ENCODE measurements around the gene SETD2. TPM values are rescaled to one million over a fixed set of nuclear protein-coding genes. Genes with fewer than 3 reads are reported as not detected.

SETD2 gene
- total RNA-seq, 1 experiment from 2014 or later = 60.8 TPM

DNA sequence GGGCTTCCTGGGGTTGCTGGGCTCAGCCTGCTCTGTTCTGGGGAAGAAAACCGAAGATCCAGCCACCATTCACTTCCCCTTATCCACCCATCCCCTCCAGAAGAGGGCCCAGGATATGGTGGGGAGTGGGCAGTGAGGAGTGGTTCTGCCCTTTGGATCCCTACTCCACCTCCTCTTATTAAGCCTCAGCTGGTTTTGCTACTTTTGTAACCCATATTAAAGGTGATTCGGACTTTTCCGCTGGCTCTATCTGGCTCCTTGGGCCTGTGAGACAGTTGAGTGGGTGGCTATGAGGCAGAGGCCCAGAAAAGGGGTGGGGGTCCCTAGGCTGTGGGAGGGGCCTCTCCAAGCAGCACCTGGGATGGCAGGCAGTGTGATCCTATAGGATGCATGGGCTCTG is 150.7 kb downstream of the SETD2 start:
- Histone ChIP-seq H2AK5ac (ENCODE audit: insufficient read length, low read length) (no peak overlapping the region), H3K23ac (ENCODE audit: insufficient read length, low read depth, low read length) (no peak overlapping the region), H4K20me1 (ENCODE audit: control insufficient read depth, insufficient read depth, insufficient read length) (no peaks in the 10 kb centered on the region), H3K4ac (ENCODE audit: low read depth, low read length) (no peak overlapping the region), H3K4me2 (ENCODE audit: insufficient read depth, insufficient read length, low read length) (no peak overlapping the region), H3K56ac (ENCODE audit: insufficient read length, low read depth, low read length) (no peak overlapping the region), H3K79me2 (ENCODE audit: insufficient read depth, low read length) (no peaks in the 10 kb centered on the region), H3K23me2 (ENCODE audit: insufficient read length, low read depth, low read length, poor library complexity, severe bottlenecking) (peaks cover 4% of the 10 kb centered on the region), H2AFZ (ENCODE audit: low read length) (no peak overlapping the region), H3K9me3 (ENCODE audit: control insufficient read depth, low read depth, low read length) (no peaks in the 10 kb centered on the region), H4K8ac (replicated peaks; ENCODE audit: insufficient read length, low read depth, low read length) (no peak overlapping the region), H4K5ac (ENCODE audit: insufficient read length, low read depth, low read length) (no peak overlapping the region), H2BK5ac (ENCODE audit: insufficient read length, low read length) (no peak overlapping the region), H3K27me3 (ENCODE audit: insufficient read depth, low read length) (no peaks in the 10 kb centered on the region), H3K79me1 (ENCODE audit: insufficient read depth, low read depth, low read length, poor library complexity, severe bottlenecking) (no peaks in the 10 kb centered on the region), H2BK20ac (ENCODE audit: low read depth, low read length, poor library complexity, severe bottlenecking) (no peak overlapping the region), H2BK120ac (ENCODE audit: low read depth, low read length, poor library complexity, severe bottlenecking) (no peak overlapping the region), H3K14ac (ENCODE audit: insufficient read depth, low read length) (no peak overlapping the region), H3K9ac (ENCODE audit: extremely low read depth, insufficient read length, low read length) (no peak overlapping the region), H3K18ac (ENCODE audit: insufficient read length, low read depth, low read length) (no peak overlapping the region), H3K4me1 (ENCODE audit: insufficient read depth, low read length) (no peaks in the 10 kb centered on the region), H2BK12ac (ENCODE audit: insufficient read length, low read depth, low read length) (no peak overlapping the region), H3K27ac (ENCODE audit: insufficient read length, low read depth, low read length) (no peak overlapping the region), H2BK15ac (ENCODE audit: low read depth, low read length) (no peak overlapping the region), H3T11ph (ENCODE audit: low read length) (no peak overlapping the region), H4K91ac (ENCODE audit: insufficient read length, low read depth, low read length) (no peak overlapping the region)
- TF ChIP-seq, protein P1, sequence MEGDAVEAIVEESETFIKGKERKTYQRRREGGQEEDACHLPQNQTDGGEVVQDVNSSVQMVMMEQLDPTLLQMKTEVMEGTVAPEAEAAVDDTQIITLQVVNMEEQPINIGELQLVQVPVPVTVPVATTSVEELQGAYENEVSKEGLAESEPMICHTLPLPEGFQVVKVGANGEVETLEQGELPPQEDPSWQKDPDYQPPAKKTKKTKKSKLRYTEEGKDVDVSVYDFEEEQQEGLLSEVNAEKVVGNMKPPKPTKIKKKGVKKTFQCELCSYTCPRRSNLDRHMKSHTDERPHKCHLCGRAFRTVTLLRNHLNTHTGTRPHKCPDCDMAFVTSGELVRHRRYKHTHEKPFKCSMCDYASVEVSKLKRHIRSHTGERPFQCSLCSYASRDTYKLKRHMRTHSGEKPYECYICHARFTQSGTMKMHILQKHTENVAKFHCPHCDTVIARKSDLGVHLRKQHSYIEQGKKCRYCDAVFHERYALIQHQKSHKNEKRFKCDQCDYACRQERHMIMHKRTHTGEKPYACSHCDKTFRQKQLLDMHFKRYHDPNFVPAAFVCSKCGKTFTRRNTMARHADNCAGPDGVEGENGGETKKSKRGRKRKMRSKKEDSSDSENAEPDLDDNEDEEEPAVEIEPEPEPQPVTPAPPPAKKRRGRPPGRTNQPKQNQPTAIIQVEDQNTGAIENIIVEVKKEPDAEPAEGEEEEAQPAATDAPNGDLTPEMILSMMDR (conservative IDR thresholded peaks at IDR 0.05) = no peak
- peaks cover 5 to 23% (median 22%) of the 10 kb centered on the region in 3 experiments; a peak in 6 of 7 replicates for H3K36me3 Mint-ChIP-seq (ENCODE audit: insufficient read depth in 1 of 3, low read depth in 3 of 3)
- peaks cover 26 to 28% of the 10 kb centered on the region in 2 experiments for H3K4me1 Mint-ChIP-seq
- no peak overlapping the region for H3K4me3 Mint-ChIP-seq
- H3K27me3 Mint-ChIP-seq (ENCODE audit: low read depth) = no peaks in the 10 kb centered on the region
- no peak overlapping the region; a peak in 2 of 7 replicates for H3K27ac Mint-ChIP-seq
- WGBS (ENCODE audit: extremely low coverage, insufficient read length, low lambda C conversion rate) = no CpG with 5 or more reads among the region's 3 CpGs
- peak; percentile 29 for DNase-seq
- no peaks in the 10 kb centered on the region for H3K9me3 Mint-ChIP-seq

All from H9 (cell line).